CD4-positive, alpha-beta T cell (primary cell): ENCODE results near the gene GNAO1. TPM values are rescaled to one million over a fixed set of nuclear protein-coding genes. Genes with fewer than 3 reads are reported as not detected.

Experiments
- ATAC-seq: fragments of 200-7000 bp; cut with Tn5 transposase; one replicate; pipeline ENCODE4 v1.10.0; 2022; ENCODE audit warnings: mild to moderate bottlenecking; ENCODE audit not compliant: poor library complexity
- CTCF ChIA-PET: fragments of 350-600 bp; sonication (Branson Sonifier 250); formaldehyde crosslinking; loops from one replicate; lab custom pipeline; 2021; ENCODE audit warnings: antibody characterized with exemption, inconsistent platforms; lab: Charles Lee
- POLR2A ChIA-PET: fragments of 350-600 bp; sonication (Branson Sonifier 250); formaldehyde crosslinking; loops from one replicate; lab custom pipeline; 2021; ENCODE audit warnings: antibody characterized with exemption, inconsistent platforms; lab: Charles Lee
- DNase-seq, 14 experiments: peaks; one replicate each; pipeline ENCODE4 v3.0.0-alpha.2; 2013 to 2020; ENCODE audit warnings: mixed read lengths in 2 of 14
- H3K27ac ChIP-seq, 2 donors: one replicate each; pipeline versions ENCODE4 v1.5.1 to v1.7.0; 2013; ENCODE audit warnings: low read length in 2 of 2, low read depth in 1 of 2, mild to moderate bottlenecking in 1 of 2
- H3K27me3 ChIP-seq, 2 experiments: 1 replicate in 1 of 2; 2 replicates in 1 of 2; pipeline versions ENCODE4 v1.6.1 to v1.7.0; 2013; ENCODE audit warnings: low read length in 2 of 2, control low read depth in 1 of 2, mild to moderate bottlenecking in 1 of 2, moderate library complexity in 1 of 2; ENCODE audit not compliant: insufficient read depth in 2 of 2, control insufficient read depth in 1 of 2
- H3K36me3 ChIP-seq: one replicate; pipeline ENCODE4 v1.6.1; 2013; ENCODE audit warnings: low read length, control low read depth; ENCODE audit not compliant: insufficient read depth
- H3K4me1 ChIP-seq: one replicate; pipeline ENCODE4 v1.6.1; 2013; ENCODE audit warnings: low read length, control low read depth; ENCODE audit not compliant: insufficient read depth
- H3K4me3 ChIP-seq: one replicate; pipeline ENCODE4 v1.5.1; 2013; ENCODE audit warnings: mild to moderate bottlenecking, low read length, moderate library complexity
- H3K9me3 ChIP-seq, 2 experiments: 1 replicate in 1 of 2; 2 replicates in 1 of 2; pipeline versions ENCODE4 v1.6.1 to v1.7.0; 2013; ENCODE audit warnings: low read length in 2 of 2, mild to moderate bottlenecking in 2 of 2, control low read depth in 1 of 2, moderate library complexity in 1 of 2; ENCODE audit not compliant: control insufficient read depth in 1 of 2, insufficient read depth in 1 of 2
- H3K27ac Mint-ChIP-seq: one replicate; pipeline ENCODE4 v1.8.0; 2020; ENCODE audit warnings: mixed read lengths
- H3K27me3 Mint-ChIP-seq: one replicate; pipeline ENCODE4 v1.8.0; 2021; ENCODE audit warnings: mixed read lengths
- H3K36me3 Mint-ChIP-seq: one replicate; pipeline ENCODE4 v1.8.0; 2021; ENCODE audit warnings: low read depth, mixed read lengths
- H3K4me1 Mint-ChIP-seq: one replicate; pipeline ENCODE4 v1.8.0; 2021; ENCODE audit warnings: low read depth, mixed read lengths
- H3K4me3 Mint-ChIP-seq: one replicate; pipeline ENCODE4 v1.8.0; 2020; ENCODE audit warnings: mild to moderate bottlenecking, mixed read lengths
- H3K9me3 Mint-ChIP-seq: one replicate; pipeline ENCODE4 v1.8.0; 2020; ENCODE audit warnings: mixed read lengths
- CTCF ChIP-seq: fragments of 200-600 bp; IDR thresholded peaks from one replicate; pipeline ENCODE4 v1.8.0; 2022; ENCODE audit warnings: antibody characterized with exemption, mild to moderate bottlenecking
- intact Hi-C, 2 experiments: fragments of 100-400 bp; cut with DNase I in 1 of 2; cut with micrococcal nuclease in 1 of 2; formaldehyde crosslinking; loops; one replicate each; pipeline versions ENCODE4 v1.15.1 to v1.9.0; 2023 to 2025; cut with DNase I, micrococcal nuclease
- total RNA-seq, 174 experiments: library from RNA in 2 of 174; stranded (reverse) in 2 of 174; gene quantifications; one replicate each; pipeline ENCODE4 v1.2.3 and lab custom pipeline; 2021 to 2026

Gene GNAO1
- total RNA-seq, 2 experiments from 2014 or later = 7.3 to 7.9 TPM

GRCh38 chr16:56275801-56276200 lies 84.5 kb downstream of the GNAO1 start:
- no peaks in the 10 kb centered on the region for H3K36me3 ChIP-seq
- no peak overlapping the region for H3K4me3 ChIP-seq
- no peaks in the 10 kb centered on the region for H3K27me3 Mint-ChIP-seq
- no peak for DNase-seq
- ChIA-PET POLR2A (no interaction called here), CTCF (interaction anchor here (1.2 kb wide), 1 partner anchor 13 kb away, joined by 4 read pairs; no protein-coding TSS in a partner anchor)
- peaks cover 0 to 3% of the 10 kb centered on the region in 2 experiments for H3K27me3 ChIP-seq
- intact Hi-C loops = no loop called here
- H3K4me3 Mint-ChIP-seq = no peak overlapping the region
- H3K9me3 Mint-ChIP-seq = no peaks in the 10 kb centered on the region
- no peaks in the 10 kb centered on the region for H3K36me3 Mint-ChIP-seq
- TF ChIP-seq CTCF = no peak
- no peaks in the 10 kb centered on the region for H3K9me3 ChIP-seq
- peaks cover 17% of the 10 kb centered on the region for H3K4me1 Mint-ChIP-seq
- peaks cover 35% of the 10 kb centered on the region for H3K4me1 ChIP-seq
- no peak for ATAC-seq
- H3K27ac ChIP-seq = no peak overlapping the region
- H3K27ac Mint-ChIP-seq = no peak overlapping the region

- no peaks in the 10 kb centered on the region for H3K36me3 Mint-ChIP-seq
- peaks cover 0 to 3% of the 10 kb centered on the region in 2 experiments for H3K27me3 ChIP-seq
- H3K4me3 ChIP-seq = no peak overlapping the region
- ATAC-seq = no peak
- no peaks in the 10 kb centered on the region for H3K9me3 Mint-ChIP-seq
- no peaks in the 10 kb centered on the region for H3K9me3 ChIP-seq
- H3K27ac Mint-ChIP-seq = no peak overlapping the region
- H3K4me1 Mint-ChIP-seq = peaks cover 17% of the 10 kb centered on the region
- TF ChIP-seq CTCF = no peak
- no peaks in the 10 kb centered on the region for H3K27me3 Mint-ChIP-seq
- no peaks in the 10 kb centered on the region for H3K36me3 ChIP-seq
- POLR2A ChIA-PET = no interaction called here
- no peak overlapping the region for H3K27ac ChIP-seq
- peaks cover 35% of the 10 kb centered on the region for H3K4me1 ChIP-seq
- DNase-seq = no peak
- H3K4me3 Mint-ChIP-seq = no peak overlapping the region
- intact Hi-C loops = no loop called here
- CTCF ChIA-PET = no interaction called here
Measured at GRCh38 chr16:56277075-56277474, 85.8 kb downstream of the GNAO1 start.

GRCh38 chr16:56278196-56278855 lies 87.0 kb downstream of the GNAO1 start:
- H3K27me3 ChIP-seq = peaks cover 0 to 3% of the 10 kb centered on the region in 2 experiments
- peak overlapping the region; percentile 41 for H3K4me3 ChIP-seq
- intact Hi-C loops = no loop called here
- Mint-ChIP-seq H3K36me3 (no peaks in the 10 kb centered on the region), H3K4me1 (peaks cover 17% of the 10 kb centered on the region), H3K27me3 (no peaks in the 10 kb centered on the region), H3K4me3 (peak overlapping the region; percentile 31), H3K9me3 (no peaks in the 10 kb centered on the region), H3K27ac (peak overlapping the region; percentile 78)
- ChIA-PET CTCF (interaction anchor here (0.9 to 1.8 kb wide), 3 partner anchors 17 to 76 kb away, joined by 3 to 5 read pairs (median 4); no protein-coding TSS in a partner anchor), POLR2A (interaction anchor here (1.6 kb wide), 1 partner anchor 16 kb away, joined by 7 read pairs; no protein-coding TSS in a partner anchor)
- H3K36me3 ChIP-seq = no peaks in the 10 kb centered on the region
- H3K9me3 ChIP-seq = no peaks in the 10 kb centered on the region
- peak overlapping the region in 1 of 2 donors; percentile 6 for H3K27ac ChIP-seq
- TF ChIP-seq CTCF = no peak
- no peak for DNase-seq
- no peak for ATAC-seq
- H3K4me1 ChIP-seq = peaks cover 35% of the 10 kb centered on the region
